Sciatic nerve (tissue), 2 donors: Measurements from ENCODE around the gene KLK5. TPM values are rescaled to one million over a fixed set of nuclear protein-coding genes. Genes with fewer than 3 reads are reported as not detected.
"Not testable (repeated sequence)": the region's sequence is repeated elsewhere in the genome, so short reads cannot be mapped to it uniquely, and the experiment has no call there.

Experiments
- ATAC-seq: fragments of 200-7000 bp; cut with Tn5 transposase; one replicate; pipeline ENCODE4 v1.9.1; 2020; ENCODE audit warnings: mild to moderate bottlenecking, moderate library complexity
- DNase-seq: peaks from one replicate; pipeline ENCODE4 v3.0.0-alpha.2; 2020; ENCODE audit warnings: low spot score
- intact Hi-C: fragments of 100-400 bp; cut with DNase I; formaldehyde crosslinking; loops from one replicate; pipeline ENCODE4 v1.14.2; 2022
- total RNA-seq: library from RNA; stranded (reverse); fragmentation: NEBNext Ultra II Directional; extraction: Animal tissue kit (Norgen Biotek cat#: 25700); gene quantifications from one replicate; pipeline ENCODE4 v1.2.1, GENCODE V29; 2021
- donor health status: DM: no; HTN: no; CAD: no.
- donor health status: DM: no; HTN: no; CAD: no.

Gene KLK5
- total RNA-seq, 1 donor from 2014 or later, result not detected

- DNase-seq (no peak), ATAC-seq (no peak)
- intact Hi-C loops, result no loop called here
Measured at GRCh38 chr19:50898018-50898417, 54.8 kb downstream of the KLK5 start.

GRCh38 chr19:50897612-50898011, 55.2 kb downstream of the KLK5 start:
- ATAC-seq (no peak), DNase-seq (no peak)

GRCh38 chr19:50897191-50897607, 55.6 kb downstream of the KLK5 start:
- intact Hi-C loops, result no loop called here
- no peak for DNase-seq
- ATAC-seq, result no peak

More at GRCh38 chr19:50897612-50898011, 55.2 kb downstream of the KLK5 start:
- intact Hi-C loops, result no loop called here

DNA sequence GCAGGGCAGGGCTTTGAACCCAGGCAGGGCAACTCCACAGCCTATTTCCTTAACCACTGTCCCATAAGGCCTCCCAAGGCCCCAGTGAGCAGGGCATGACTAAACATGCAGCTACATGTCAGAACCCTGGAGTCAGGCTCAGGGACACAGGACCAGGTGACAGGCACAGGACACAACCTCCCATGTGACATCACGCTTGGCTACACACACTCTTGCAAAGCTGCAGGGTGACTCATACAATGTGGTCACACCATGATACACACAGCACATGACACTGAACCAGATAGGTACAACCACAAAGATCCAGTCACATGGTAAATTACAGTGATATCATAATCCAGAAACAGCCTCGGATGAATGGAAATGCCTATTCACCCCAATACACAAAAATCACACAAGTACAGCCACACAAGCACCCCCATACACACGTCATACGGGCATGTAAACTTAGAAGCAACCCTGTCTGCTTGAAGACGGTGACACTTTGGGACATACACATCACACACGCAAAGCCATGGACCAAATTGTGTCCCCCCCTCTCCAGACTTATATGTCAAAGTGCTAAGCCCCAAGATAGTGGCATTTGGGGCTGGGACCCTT, 56.1 kb downstream of the KLK5 start:
- DNase-seq (no peak), ATAC-seq (no peak)
- intact Hi-C loops, result no loop called here

DNA sequence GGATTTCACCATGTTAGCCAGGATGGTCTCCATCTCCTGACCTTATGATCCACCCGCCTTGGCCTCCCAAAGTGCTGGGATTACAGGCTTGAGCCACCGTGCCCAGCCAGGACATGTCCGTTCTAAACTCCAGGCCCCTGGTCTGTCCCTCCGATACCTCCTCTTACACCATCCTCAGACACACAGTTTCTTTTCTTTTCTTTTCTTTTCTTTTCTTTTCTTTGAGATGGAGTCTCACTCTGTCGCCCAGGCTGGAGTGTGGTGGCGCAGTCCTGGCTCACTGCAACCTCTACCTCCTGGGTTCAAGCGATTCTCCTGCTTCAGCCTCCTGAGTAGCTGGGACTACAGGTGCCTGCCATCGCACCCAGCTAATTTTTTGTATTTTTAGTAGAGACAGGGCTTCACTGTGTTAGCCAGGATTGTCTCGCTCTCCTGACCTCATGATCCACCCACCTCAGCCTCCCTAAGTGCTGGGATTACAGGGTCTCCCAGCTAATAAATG, 56.7 kb downstream of the KLK5 start:
- not testable (repeated sequence) for ATAC-seq

DNA sequence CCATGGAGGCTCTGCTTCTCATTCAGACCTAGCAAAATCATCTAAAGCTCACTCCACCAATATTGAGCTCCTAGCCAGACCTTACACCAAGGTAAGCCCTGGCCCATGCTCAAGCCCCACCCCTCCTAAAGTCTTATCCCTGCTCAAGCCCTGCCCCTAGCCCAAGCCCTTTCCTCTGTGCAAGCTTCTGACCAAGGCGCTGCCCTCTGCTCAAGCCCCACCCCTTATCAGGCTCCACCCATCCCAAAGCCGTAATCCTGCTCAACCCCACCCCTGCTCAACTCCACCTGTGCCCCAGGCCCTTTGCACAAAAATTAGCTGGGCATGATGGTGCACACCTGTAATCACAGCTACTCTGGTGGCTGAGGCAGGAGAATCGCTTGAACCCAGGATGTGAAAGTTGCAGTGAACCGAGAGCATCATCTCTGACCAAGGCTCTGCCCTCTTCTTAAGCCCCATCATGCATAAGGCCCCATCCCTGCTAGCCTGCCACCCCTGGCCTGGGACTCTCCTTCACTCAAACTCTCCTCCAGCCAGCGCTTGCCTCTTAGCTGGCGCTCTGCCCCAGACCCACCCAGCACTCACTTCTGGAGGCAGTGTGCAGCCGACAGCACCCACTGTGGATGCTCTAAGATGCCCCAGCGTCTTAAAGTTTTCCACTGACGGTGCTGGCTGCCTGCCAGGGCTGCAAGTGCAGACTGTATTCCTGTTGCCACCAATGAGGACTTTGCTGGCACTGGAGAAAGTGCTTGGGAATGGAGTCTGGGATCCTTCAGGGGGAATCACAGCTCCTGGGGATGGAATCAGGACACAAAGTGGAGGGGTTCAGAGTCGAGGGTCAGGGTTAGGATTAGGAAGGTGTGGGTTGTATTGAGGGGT, 58.1 kb downstream of the KLK5 start:
- intact Hi-C loops, result no loop called here
- ATAC-seq, result no peak
- DNase-seq, result no peak

More for the DNA sequence above, 56.7 kb downstream of the KLK5 start:
- DNase-seq, intact Hi-C loops: not testable (repeated sequence)

Other genes starting within 250 kb of the KLK5 start
- 1.4 TPM for gene SHANK1, start 233.2 kb downstream of the KLK5 start, total RNA-seq
- gene CLEC11A, start 229.7 kb downstream of the KLK5 start, total RNA-seq, result 16.6 TPM
- not detected for gene GPR32, start 182.6 kb downstream of the KLK5 start, total RNA-seq
- not detected for gene ACP4, start 162.6 kb downstream of the KLK5 start, total RNA-seq
- gene KLK1, start 129.3 kb downstream of the KLK5 start, total RNA-seq, result 2.1 TPM
- gene KLK15, start 119.5 kb downstream of the KLK5 start, total RNA-seq, result not detected
- gene KLK3, start 98.1 kb downstream of the KLK5 start, total RNA-seq, result not detected
- gene KLK2, start 79.6 kb downstream of the KLK5 start, total RNA-seq, result not detected
- gene KLK4, start 41.6 kb downstream of the KLK5 start, total RNA-seq, result 1.1 TPM
- 8.8 TPM for gene KLK6, start 16.6 kb upstream of the KLK5 start, total RNA-seq
- 5.5 TPM for gene KLK7, start 30.9 kb upstream of the KLK5 start, total RNA-seq
- 1.8 TPM for gene KLK8, start 48.6 kb upstream of the KLK5 start, total RNA-seq
- 3.0 TPM for gene KLK10, start 66.7 kb upstream of the KLK5 start, total RNA-seq
- gene KLK11, start 73.6 kb upstream of the KLK5 start, total RNA-seq, result 1.1 TPM
- not detected for gene KLK12, start 82.0 kb upstream of the KLK5 start, total RNA-seq
- gene KLK13, start 112.1 kb upstream of the KLK5 start, total RNA-seq, result 0.58 TPM
- gene KLK14, start 129.8 kb upstream of the KLK5 start, total RNA-seq, result 2.8 TPM
- gene CTU1, start 155.4 kb upstream of the KLK5 start, total RNA-seq, result 6.1 TPM
- gene SIGLEC9, start 171.9 kb upstream of the KLK5 start, total RNA-seq, result 5.3 TPM
- 2.0 TPM for gene SIGLEC7, start 189.3 kb upstream of the KLK5 start, total RNA-seq